ENCODE measurements around the gene MAN1A2. TPM values are rescaled to one million over a fixed set of nuclear protein-coding genes. Genes with fewer than 3 reads are reported as not detected.

Gene MAN1A2
- total RNA-seq, 1 experiment from 2014 or later, result 21.0 TPM

DNA sequence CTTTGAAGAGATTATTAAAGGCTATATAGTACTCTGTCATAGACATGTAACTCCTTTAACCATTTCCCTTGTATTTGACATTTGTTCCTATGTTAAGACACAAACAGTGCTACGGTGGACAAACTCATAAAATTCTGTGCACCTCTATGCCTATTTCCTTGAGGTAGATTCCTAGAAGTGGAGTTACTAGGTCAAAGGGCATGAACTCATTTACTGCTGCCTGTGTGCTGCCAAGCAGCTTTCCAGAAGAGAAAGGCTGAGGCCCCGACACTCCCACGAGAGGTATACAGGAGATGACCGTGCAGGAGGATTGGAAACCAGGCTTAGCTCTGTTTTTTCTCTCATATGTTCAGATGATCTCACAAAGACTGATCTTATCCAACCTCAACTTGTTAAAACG lies 204.2 kb downstream of the MAN1A2 start:
- Mint-ChIP-seq H3K4me1 (ENCODE audit: low read depth, unreplicated experiment) (peaks cover 12% of the 10 kb centered on the region), H3K36me3 (ENCODE audit: insufficient read depth, unreplicated experiment) (no peaks in the 10 kb centered on the region), H3K4me3 (ENCODE audit: unreplicated experiment) (no peak overlapping the region), H3K27me3 (ENCODE audit: insufficient read depth, unreplicated experiment) (no peaks in the 10 kb centered on the region), H3K27ac (ENCODE audit: unreplicated experiment) (no peak overlapping the region), H3K9me3 (ENCODE audit: unreplicated experiment) (no peaks in the 10 kb centered on the region)
- Histone ChIP-seq H3K27me3 (replicated peaks; ENCODE audit: control insufficient read depth, insufficient read depth, low read length) (no peaks in the 10 kb centered on the region), H3K9me3 (no peaks in the 10 kb centered on the region), H3K4me3 (ENCODE audit: low read depth, low read length) (no peak overlapping the region), H3K4me1 (peaks cover 11% of the 10 kb centered on the region; the same call in 1 of the 2 replicates), H3K36me3 (ENCODE audit: control insufficient read depth, insufficient read depth, low read length) (no peaks in the 10 kb centered on the region)
- DNase-seq, result no peak
- intact Hi-C loops (cut with micrococcal nuclease; ENCODE audit: unreplicated experiment), result loop anchor here (1.0 to 2.0 kb wide), 3 partner anchors 9 to 33 kb away; no protein-coding TSS in a partner anchor
- TF ChIP-seq, protein P1, sequence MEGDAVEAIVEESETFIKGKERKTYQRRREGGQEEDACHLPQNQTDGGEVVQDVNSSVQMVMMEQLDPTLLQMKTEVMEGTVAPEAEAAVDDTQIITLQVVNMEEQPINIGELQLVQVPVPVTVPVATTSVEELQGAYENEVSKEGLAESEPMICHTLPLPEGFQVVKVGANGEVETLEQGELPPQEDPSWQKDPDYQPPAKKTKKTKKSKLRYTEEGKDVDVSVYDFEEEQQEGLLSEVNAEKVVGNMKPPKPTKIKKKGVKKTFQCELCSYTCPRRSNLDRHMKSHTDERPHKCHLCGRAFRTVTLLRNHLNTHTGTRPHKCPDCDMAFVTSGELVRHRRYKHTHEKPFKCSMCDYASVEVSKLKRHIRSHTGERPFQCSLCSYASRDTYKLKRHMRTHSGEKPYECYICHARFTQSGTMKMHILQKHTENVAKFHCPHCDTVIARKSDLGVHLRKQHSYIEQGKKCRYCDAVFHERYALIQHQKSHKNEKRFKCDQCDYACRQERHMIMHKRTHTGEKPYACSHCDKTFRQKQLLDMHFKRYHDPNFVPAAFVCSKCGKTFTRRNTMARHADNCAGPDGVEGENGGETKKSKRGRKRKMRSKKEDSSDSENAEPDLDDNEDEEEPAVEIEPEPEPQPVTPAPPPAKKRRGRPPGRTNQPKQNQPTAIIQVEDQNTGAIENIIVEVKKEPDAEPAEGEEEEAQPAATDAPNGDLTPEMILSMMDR (IDR thresholded peaks at IDR 0.05; ENCODE audit: insufficient read depth in 1 of 2, low read depth in 1 of 2, low read length in 1 of 2, severe bottlenecking in 1 of 2, unreplicated experiment in 1 of 2), result no peak
- CTCF ChIA-PET, result interaction anchor here (1.1 kb wide), 1 partner anchor 37 kb away, joined by 3 read pairs; no protein-coding TSS in a partner anchor
- POLR2A ChIA-PET, result interaction anchor here (0.6 kb wide), 1 partner anchor 35 kb away, joined by 3 read pairs; no protein-coding TSS in a partner anchor
- BruUV-seq (replicated peaks), result no TSS peak

DNA sequence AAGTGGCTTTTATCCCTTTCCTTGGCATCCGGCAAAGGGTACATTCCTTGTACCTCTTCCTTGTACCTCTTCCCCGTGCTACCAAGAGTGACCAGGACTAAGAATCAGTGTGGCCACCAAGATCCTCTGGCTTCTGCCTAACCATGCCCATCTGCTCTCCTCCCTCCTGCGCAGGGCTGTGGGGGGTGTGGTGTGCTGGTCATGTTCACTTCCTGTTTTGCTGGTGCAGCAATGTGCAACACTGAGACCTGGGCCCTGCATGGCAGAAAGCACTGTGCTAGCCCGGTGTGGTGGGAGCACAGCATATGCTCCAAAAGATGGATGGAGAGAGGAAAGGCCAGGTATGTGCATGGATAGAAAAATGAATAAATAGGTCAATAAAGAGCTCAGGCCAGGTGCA lies 205.3 kb downstream of the MAN1A2 start:
- no peaks in the 10 kb centered on the region for H3K36me3 Mint-ChIP-seq (ENCODE audit: insufficient read depth, unreplicated experiment)
- intact Hi-C loops (cut with micrococcal nuclease; ENCODE audit: unreplicated experiment), result no loop called here
- DNase-seq, result no peak
- TF ChIP-seq, protein P1 (IDR thresholded peaks at IDR 0.05; ENCODE audit: insufficient read depth in 1 of 2, low read depth in 1 of 2, low read length in 1 of 2, severe bottlenecking in 1 of 2, unreplicated experiment in 1 of 2), result no peak
- CTCF ChIA-PET, result no interaction called here
- POLR2A ChIA-PET, result no interaction called here
- no peaks in the 10 kb centered on the region for H3K9me3 ChIP-seq
- H3K27me3 ChIP-seq (replicated peaks; ENCODE audit: control insufficient read depth, insufficient read depth, low read length), result no peaks in the 10 kb centered on the region
- no peaks in the 10 kb centered on the region for H3K36me3 ChIP-seq (ENCODE audit: control insufficient read depth, insufficient read depth, low read length)
- peaks cover 12% of the 10 kb centered on the region for H3K4me1 Mint-ChIP-seq (ENCODE audit: low read depth, unreplicated experiment)
- no peaks in the 10 kb centered on the region for H3K9me3 Mint-ChIP-seq (ENCODE audit: unreplicated experiment)
- H3K4me3 ChIP-seq (ENCODE audit: low read depth, low read length), result no peak overlapping the region
- H3K4me1 ChIP-seq, result peaks cover 11% of the 10 kb centered on the region; the same call in 1 of the 2 replicates
- H3K27me3 Mint-ChIP-seq (ENCODE audit: insufficient read depth, unreplicated experiment), result no peaks in the 10 kb centered on the region
- no TSS peak for BruUV-seq (replicated peaks)
- H3K4me3 Mint-ChIP-seq (ENCODE audit: unreplicated experiment), result no peak overlapping the region
- no peak overlapping the region for H3K27ac Mint-ChIP-seq (ENCODE audit: unreplicated experiment)

DNA sequence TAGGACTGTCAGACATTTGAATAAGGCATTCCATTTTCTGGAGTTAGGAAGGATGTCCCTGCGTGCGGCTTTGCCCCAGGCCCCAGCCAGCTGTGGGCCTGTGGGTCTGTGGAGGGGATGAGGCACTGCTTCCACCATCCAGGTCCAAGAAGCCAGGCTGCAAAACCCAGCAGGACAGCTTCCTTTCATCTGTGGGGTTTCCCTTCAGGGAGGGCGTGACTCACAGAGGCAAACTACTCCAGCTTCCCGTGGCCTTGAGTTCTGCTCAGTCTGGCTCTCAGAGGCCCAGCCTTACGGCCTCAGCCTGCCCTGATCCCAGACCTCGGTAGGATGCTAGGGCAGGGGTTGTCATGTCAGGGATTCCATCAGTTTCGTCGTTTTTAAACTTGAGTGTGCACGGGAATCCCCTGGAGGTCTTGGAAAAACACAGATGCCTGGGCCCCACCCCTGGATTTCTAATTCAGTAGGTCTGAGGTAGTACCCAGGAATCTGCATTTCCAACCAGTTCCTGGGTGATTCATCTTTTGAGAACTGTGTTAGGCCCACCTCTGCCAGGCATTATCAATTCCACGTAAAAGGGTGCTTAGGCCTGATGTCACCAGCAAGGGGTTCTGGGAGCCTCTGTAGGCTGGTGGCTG lies 206.3 kb downstream of the MAN1A2 start:
- Mint-ChIP-seq H3K27me3 (ENCODE audit: insufficient read depth, unreplicated experiment) (no peaks in the 10 kb centered on the region), H3K4me3 (ENCODE audit: unreplicated experiment) (no peak overlapping the region), H3K36me3 (ENCODE audit: insufficient read depth, unreplicated experiment) (no peaks in the 10 kb centered on the region), H3K4me1 (ENCODE audit: low read depth, unreplicated experiment) (peaks cover 12% of the 10 kb centered on the region), H3K9me3 (ENCODE audit: unreplicated experiment) (no peaks in the 10 kb centered on the region), H3K27ac (ENCODE audit: unreplicated experiment) (peak overlapping the region; percentile 51)
- ChIA-PET CTCF (no interaction called here), POLR2A (no interaction called here)
- intact Hi-C loops (cut with micrococcal nuclease; ENCODE audit: unreplicated experiment), result no loop called here
- Histone ChIP-seq H3K4me3 (ENCODE audit: low read depth, low read length) (no peak overlapping the region), H3K4me1 (peaks cover 11% of the 10 kb centered on the region; the same call in 1 of the 2 replicates), H3K36me3 (ENCODE audit: control insufficient read depth, insufficient read depth, low read length) (no peaks in the 10 kb centered on the region), H3K9me3 (no peaks in the 10 kb centered on the region), H3K27me3 (replicated peaks; ENCODE audit: control insufficient read depth, insufficient read depth, low read length) (no peaks in the 10 kb centered on the region)
- no TSS peak for BruUV-seq (replicated peaks)
- TF ChIP-seq, protein P1 (IDR thresholded peaks at IDR 0.05; ENCODE audit: insufficient read depth in 1 of 2, low read depth in 1 of 2, low read length in 1 of 2, severe bottlenecking in 1 of 2, unreplicated experiment in 1 of 2), result no peak
- no peak for DNase-seq

Measured in Caco-2 (cell line).